Stimulated activated CD4-positive, alpha-beta T cell treated with anti-CD3 and anti-CD28 coated beads, Interleukin-15, amount 100 ng/mL, for 1 hour (primary cell): ENCODE measurements around the gene GPR50.

Source experiments
- DNase-seq, 2 donors: peaks; one replicate each; pipeline ENCODE4 v3.0.0-alpha.2; 2020; ENCODE audit warnings: low read depth in 1 of 2, low spot score in 1 of 2

The GPR50 gene

DNA sequence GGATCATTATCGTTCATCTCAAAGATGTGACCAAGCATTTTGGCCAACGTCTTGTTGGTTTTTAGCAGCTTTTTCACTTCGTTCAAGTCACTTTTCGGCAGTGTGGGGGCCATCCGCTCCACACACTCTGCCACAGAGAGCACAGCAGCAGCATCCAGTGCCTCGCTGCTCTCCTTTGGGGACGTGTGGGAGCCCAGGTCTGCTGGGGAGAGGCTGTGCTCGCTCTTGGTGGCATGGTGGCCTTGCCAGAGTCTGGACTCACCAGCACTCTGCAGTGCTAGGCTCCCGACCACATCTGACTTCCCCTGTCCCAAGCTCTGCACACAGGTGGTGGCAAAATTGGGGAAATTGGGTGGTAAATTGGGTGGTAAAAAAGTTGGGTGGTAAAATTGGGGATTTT is 50.6 kb downstream of the GPR50 start:
- no peak for DNase-seq

GRCh38 chrX:151227627-151228026 is 51.2 kb downstream of the GPR50 start:
- DNase-seq: no peak

- no peak for DNase-seq
Observed at GRCh38 chrX:151228935-151229334, 52.6 kb downstream of the GPR50 start.
